T-helper 17 cell (primary cell): Measurements from ENCODE around the gene PTPRM. TPM values are rescaled to one million over a fixed set of nuclear protein-coding genes. Genes with fewer than 3 reads are reported as not detected.

Source experiments
- ATAC-seq: fragments of 150-1000 bp; cut with Tn5 transposase; 2 replicates; pipeline ENCODE4 v1.10.0; 2021; ENCODE audit warnings: mild to moderate bottlenecking, moderate library complexity
- DNase-seq, 3 donors: peaks; one replicate each; pipeline versions ENCODE4 v3.0.0 to v3.0.0-alpha.2; 2020 to 2021
- H3K9me3 ChIP-seq: one replicate; pipeline ENCODE4 v1.7.0; 2013; ENCODE audit warnings: low read length, mild to moderate bottlenecking; ENCODE audit not compliant: control insufficient read depth, poor library complexity, severe bottlenecking
- H3K27ac Mint-ChIP-seq: one replicate; pipeline ENCODE4 v1.8.0; 2022; ENCODE audit warnings: mild to moderate bottlenecking, moderate library complexity, mixed read lengths
- H3K27me3 Mint-ChIP-seq: one replicate; pipeline ENCODE4 v1.8.0; 2022; ENCODE audit warnings: mixed read lengths
- H3K36me3 Mint-ChIP-seq: one replicate; pipeline ENCODE4 v1.8.0; 2022; ENCODE audit warnings: low read depth, mixed read lengths
- H3K4me1 Mint-ChIP-seq: one replicate; pipeline ENCODE4 v1.8.0; 2022; ENCODE audit warnings: mild to moderate bottlenecking, mixed read lengths
- H3K4me3 Mint-ChIP-seq: one replicate; pipeline ENCODE4 v1.8.0; 2022; ENCODE audit warnings: mild to moderate bottlenecking, moderate library complexity, mixed read lengths
- total RNA-seq, 4 donors: library from RNA in 2 of 4; stranded (reverse) in 2 of 4; gene quantifications; one replicate each; pipeline ENCODE4 v1.2.3 and lab custom pipeline; 2022 to 2026

The PTPRM gene
- total RNA-seq, 2 donors from 2014 or later, result 25.6 to 44.8 TPM

- Mint-ChIP-seq H3K36me3 (peaks cover 2% of the 10 kb centered on the region), H3K4me3 (no peak overlapping the region), H3K27me3 (no peaks in the 10 kb centered on the region), H3K4me1 (no peaks in the 10 kb centered on the region), H3K27ac (no peak overlapping the region)
- ATAC-seq (no peak), DNase-seq (no peak)
- no peaks in the 10 kb centered on the region for H3K9me3 ChIP-seq
Measured at GRCh38 chr18:8328126-8328525, 761.0 kb downstream of the PTPRM start.

- Mint-ChIP-seq H3K4me3 (no peak overlapping the region), H3K4me1 (no peaks in the 10 kb centered on the region), H3K36me3 (peaks cover 2% of the 10 kb centered on the region), H3K27me3 (no peaks in the 10 kb centered on the region), H3K27ac (no peak overlapping the region)
- DNase-seq, result no peak
- no peaks in the 10 kb centered on the region for H3K9me3 ChIP-seq
- no peak for ATAC-seq
Measured at GRCh38 chr18:8329186-8329771, 762.2 kb downstream of the PTPRM start.

GRCh38 chr18:8330575-8330974 lies 763.5 kb downstream of the PTPRM start:
- Mint-ChIP-seq H3K27me3 (no peaks in the 10 kb centered on the region), H3K4me3 (no peak overlapping the region), H3K27ac (no peak overlapping the region), H3K4me1 (no peaks in the 10 kb centered on the region), H3K36me3 (peaks cover 2% of the 10 kb centered on the region)
- DNase-seq, result no peak
- no peaks in the 10 kb centered on the region for H3K9me3 ChIP-seq
- ATAC-seq, result no peak

GRCh38 chr18:8332286-8332685 lies 765.2 kb downstream of the PTPRM start:
- Mint-ChIP-seq H3K36me3 (peaks cover 2% of the 10 kb centered on the region), H3K27ac (no peak overlapping the region), H3K4me1 (no peaks in the 10 kb centered on the region), H3K4me3 (no peak overlapping the region), H3K27me3 (no peaks in the 10 kb centered on the region)
- DNase-seq (no peak), ATAC-seq (no peak)
- H3K9me3 ChIP-seq, result no peaks in the 10 kb centered on the region

- no peak overlapping the region for H3K4me3 Mint-ChIP-seq
- no peaks in the 10 kb centered on the region for H3K27me3 Mint-ChIP-seq
- no peaks in the 10 kb centered on the region for H3K9me3 ChIP-seq
- H3K4me1 Mint-ChIP-seq, result no peaks in the 10 kb centered on the region
- no peak for ATAC-seq
- no peak for DNase-seq
- H3K36me3 Mint-ChIP-seq, result peaks cover 2% of the 10 kb centered on the region
- no peak overlapping the region for H3K27ac Mint-ChIP-seq
Measured at GRCh38 chr18:8333961-8334360, 766.8 kb downstream of the PTPRM start.

GRCh38 chr18:8337211-8337610 lies 770.1 kb downstream of the PTPRM start:
- no peak for ATAC-seq
- H3K27me3 Mint-ChIP-seq, result no peaks in the 10 kb centered on the region
- H3K9me3 ChIP-seq, result no peaks in the 10 kb centered on the region
- no peak overlapping the region for H3K4me3 Mint-ChIP-seq
- no peak for DNase-seq
- no peaks in the 10 kb centered on the region for H3K4me1 Mint-ChIP-seq
- H3K36me3 Mint-ChIP-seq, result peaks cover 2% of the 10 kb centered on the region
- H3K27ac Mint-ChIP-seq, result no peak overlapping the region

- Mint-ChIP-seq H3K36me3 (peaks cover 2% of the 10 kb centered on the region), H3K4me1 (no peaks in the 10 kb centered on the region), H3K27me3 (no peaks in the 10 kb centered on the region), H3K4me3 (no peak overlapping the region), H3K27ac (no peak overlapping the region)
- H3K9me3 ChIP-seq, result no peaks in the 10 kb centered on the region
- no peak for DNase-seq
- ATAC-seq, result no peak
Measured at GRCh38 chr18:8339210-8339609, 772.1 kb downstream of the PTPRM start.

GRCh38 chr18:8339952-8340351 lies 772.8 kb downstream of the PTPRM start:
- no peak overlapping the region for H3K4me3 Mint-ChIP-seq
- H3K27me3 Mint-ChIP-seq, result no peaks in the 10 kb centered on the region
- H3K36me3 Mint-ChIP-seq, result peaks cover 2% of the 10 kb centered on the region
- no peak overlapping the region for H3K27ac Mint-ChIP-seq
- H3K9me3 ChIP-seq, result no peaks in the 10 kb centered on the region
- H3K4me1 Mint-ChIP-seq, result no peaks in the 10 kb centered on the region
- DNase-seq (no peak), ATAC-seq (no peak)

- H3K9me3 ChIP-seq, result no peaks in the 10 kb centered on the region
- peaks cover 2% of the 10 kb centered on the region for H3K36me3 Mint-ChIP-seq
- DNase-seq (no peak), ATAC-seq (no peak)
- no peaks in the 10 kb centered on the region for H3K27me3 Mint-ChIP-seq
- H3K4me1 Mint-ChIP-seq, result no peaks in the 10 kb centered on the region
- no peak overlapping the region for H3K4me3 Mint-ChIP-seq
- H3K27ac Mint-ChIP-seq, result no peak overlapping the region
Measured at GRCh38 chr18:8341481-8342230, 774.5 kb downstream of the PTPRM start.

GRCh38 chr18:8348051-8348720 lies 781.1 kb downstream of the PTPRM start:
- H3K4me3 Mint-ChIP-seq, result no peak overlapping the region
- ATAC-seq, result no peak
- H3K27ac Mint-ChIP-seq, result no peak overlapping the region
- H3K27me3 Mint-ChIP-seq, result no peaks in the 10 kb centered on the region
- no peaks in the 10 kb centered on the region for H3K4me1 Mint-ChIP-seq
- no peaks in the 10 kb centered on the region for H3K36me3 Mint-ChIP-seq
- no peak for DNase-seq
- no peaks in the 10 kb centered on the region for H3K9me3 ChIP-seq

- no peaks in the 10 kb centered on the region for H3K27me3 Mint-ChIP-seq
- DNase-seq (no peak), ATAC-seq (no peak)
- H3K9me3 ChIP-seq, result no peaks in the 10 kb centered on the region
- no peaks in the 10 kb centered on the region for H3K36me3 Mint-ChIP-seq
- H3K4me3 Mint-ChIP-seq, result no peak overlapping the region
- H3K27ac Mint-ChIP-seq, result no peak overlapping the region
- H3K4me1 Mint-ChIP-seq, result no peaks in the 10 kb centered on the region
Measured at GRCh38 chr18:8349608-8350323, 782.6 kb downstream of the PTPRM start.

- Mint-ChIP-seq H3K27me3 (no peaks in the 10 kb centered on the region), H3K27ac (no peak overlapping the region)
- no peaks in the 10 kb centered on the region for H3K9me3 ChIP-seq
Measured at GRCh38 chr18:8350628-8351027, 783.5 kb downstream of the PTPRM start.

GRCh38 chr18:8351161-8351560 lies 784.0 kb downstream of the PTPRM start:
- no peaks in the 10 kb centered on the region for H3K9me3 ChIP-seq
- no peak overlapping the region for H3K4me3 Mint-ChIP-seq
- ATAC-seq (no peak), DNase-seq (no peak)
- H3K4me1 Mint-ChIP-seq, result no peaks in the 10 kb centered on the region
- H3K36me3 Mint-ChIP-seq, result no peaks in the 10 kb centered on the region
- no peaks in the 10 kb centered on the region for H3K27me3 Mint-ChIP-seq
- no peak overlapping the region for H3K27ac Mint-ChIP-seq

More at GRCh38 chr18:8350628-8351027, 783.5 kb downstream of the PTPRM start:
- Mint-ChIP-seq H3K36me3 (no peaks in the 10 kb centered on the region), H3K4me1 (no peaks in the 10 kb centered on the region), H3K4me3 (no peak overlapping the region)
- ATAC-seq (no peak), DNase-seq (no peak)
